ENCODE data around the gene AQP9.

- TF ChIP-seq EZH2 (IDR thresholded peaks at IDR 0.05) = no peak
- TF ChIP-seq CTCF (IDR thresholded peaks at IDR 0.05) = no peak
- TF ChIP-seq EZH2phosphoT487 (IDR thresholded peaks at IDR 0.05) = no peak
Measured at GRCh38 chr15:58139989-58140522, 1.9 kb downstream of the AQP9 start.
